ENCODE results near the gene DDRGK1. TPM values are rescaled to one million over a fixed set of nuclear protein-coding genes. Genes with fewer than 3 reads are reported as not detected.
"Not testable (repeated sequence)": the region's sequence is repeated elsewhere in the genome, so short reads cannot be mapped to it uniquely, and the experiment has no call there.

DDRGK1 gene
- polyA plus RNA-seq, 2 of the 4 experiments (the other 2 are of a cell fraction), result 87.4 to 120 TPM

DNA sequence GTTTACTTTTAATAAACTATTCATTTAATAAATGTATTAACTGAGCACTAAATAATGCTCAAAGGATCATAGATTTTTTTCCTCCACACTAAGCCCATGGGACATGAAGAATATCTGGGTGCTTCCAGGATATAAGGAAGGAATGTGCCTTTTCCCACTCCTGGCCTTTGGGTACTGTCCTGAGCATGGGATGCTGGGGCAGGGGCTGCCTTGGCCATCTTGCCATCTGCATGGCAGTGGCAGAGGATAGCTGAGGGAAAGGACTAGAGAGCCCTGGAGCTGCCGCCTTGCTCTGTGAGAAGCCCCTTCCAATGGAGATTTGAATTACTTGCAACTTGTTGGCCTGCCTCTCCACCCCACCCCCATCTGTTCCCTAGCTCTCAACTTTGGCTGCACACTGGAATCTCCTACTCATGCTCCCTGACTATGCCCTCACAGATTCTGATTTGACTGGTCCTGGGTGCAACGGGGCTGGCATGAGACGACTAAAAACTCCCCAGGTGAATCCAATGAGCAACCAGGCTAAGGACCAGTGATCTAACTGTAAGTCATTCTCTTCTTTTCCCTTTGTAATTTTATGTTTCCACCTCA is 15.6 kb downstream of the DDRGK1 start:
- no peaks in the 10 kb centered on the region for H3K4me1 ChIP-seq
- H3K4me3 ChIP-seq, result no peak overlapping the region
- FAIRE-seq (no peak), DNase-seq (ENCODE audit: low read depth in 1 of 2, low spot score in 1 of 2) (no peak), ATAC-seq (no peak)
- TF ChIP-seq, protein P1, sequence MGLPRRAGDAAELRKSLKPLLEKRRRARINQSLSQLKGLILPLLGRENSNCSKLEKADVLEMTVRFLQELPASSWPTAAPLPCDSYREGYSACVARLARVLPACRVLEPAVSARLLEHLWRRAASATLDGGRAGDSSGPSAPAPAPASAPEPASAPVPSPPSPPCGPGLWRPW (IDR thresholded peaks at IDR 0.05), result no peak
- TF ChIP-seq JUNB (IDR thresholded peaks at IDR 0.05) (no peak), HMGXB4 (CRISPR knock-in tag; IDR thresholded peaks at IDR 0.05; ENCODE audit: borderline replicate concordance) (no peak), HDAC2 (IDR thresholded peaks at IDR 0.05) (no peak), HOXA7 (CRISPR knock-in tag; IDR thresholded peaks at IDR 0.05) (no peak), POLR2A (IDR thresholded peaks at IDR 0.05; ENCODE audit: low read length) (no peak), HOXB5 (CRISPR knock-in tag; IDR thresholded peaks at IDR 0.05) (no peak), RNF2 (IDR thresholded peaks at IDR 0.05; ENCODE audit: borderline replicate concordance, low read depth) (no peak), BHLHE40 (IDR thresholded peaks at IDR 0.05; ENCODE audit: low read depth, low read length) (no peak), RARB (CRISPR knock-in tag; IDR thresholded peaks at IDR 0.05) (no peak), FOSL2 (IDR thresholded peaks at IDR 0.05) (no peak), FOSL2 (CRISPR knock-in tag; IDR thresholded peaks at IDR 0.05) (no peak), NFE2L2 (conservative IDR thresholded peaks at IDR 0.05; ENCODE audit: low read length) (no peak), EP300 (IDR thresholded peaks at IDR 0.05) (no peak), CBX2 (IDR thresholded peaks at IDR 0.05; ENCODE audit: borderline replicate concordance, low read depth) (no peak), SREBF2 (IDR thresholded peaks at IDR 0.05) (no peak), MAZ (IDR thresholded peaks at IDR 0.05; ENCODE audit: borderline replicate concordance, low read depth, low read length) (no peak), ZNF302 (CRISPR knock-in tag; IDR thresholded peaks at IDR 0.05) (no peak), POLR2AphosphoS2 (conservative IDR thresholded peaks at IDR 0.05; ENCODE audit: low read length) (no peak), GATA3 (IDR thresholded peaks at IDR 0.05; ENCODE audit: borderline replicate concordance) (no peak)
- no peaks in the 10 kb centered on the region for H3K9me3 ChIP-seq
- no peak overlapping the region for H3K27ac ChIP-seq
- H3K4me2 ChIP-seq, result no peak overlapping the region
- 95% methylated on average over 3 of the region's 3 CpGs for WGBS (ENCODE audit: missing lambda C conversion rate)
- POLR2A ChIA-PET, result interaction anchor here (0.6 kb wide), 1 partner anchor 9 kb away, joined by 5 read pairs; no protein-coding TSS in a partner anchor
- CTCF ChIA-PET, result interaction anchor here (0.6 to 1.0 kb wide), 2 partner anchors 115 to 1007 kb away, joined by 4 read pairs; no protein-coding TSS in a partner anchor

GRCh38 chr20:3187861-3188260 is 16.6 kb downstream of the DDRGK1 start:
- CTCF ChIA-PET, result interaction anchor here (1.0 to 1.5 kb wide), 4 partner anchors 17 to 562 kb away, joined by 3 read pairs; no protein-coding TSS in a partner anchor
- WGBS (ENCODE audit: missing lambda C conversion rate), result 92% methylated on average over 9 of the region's 9 CpGs
- H3K4me1 ChIP-seq; H3K4me3 ChIP-seq; H3K9me3 ChIP-seq; ATAC-seq; FAIRE-seq; H3K27ac ChIP-seq; H3K4me2 ChIP-seq; DNase-seq (ENCODE audit: low read depth in 1 of 2, low spot score in 1 of 2): not testable (repeated sequence)
- TF ChIP-seq CEBPB (IDR thresholded peaks at IDR 0.05), result 0 out of 4 replicates have a peak, but pooled peaks of 1 of the 2 experiments have one; percentile 12
- POLR2A ChIA-PET, result interaction anchor here (0.5 kb wide), 1 partner anchor 428 kb away, joined by 6 read pairs; no protein-coding TSS in a partner anchor

GRCh38 chr20:3183896-3184612 is 20.4 kb downstream of the DDRGK1 start:
- POLR2A ChIA-PET, result interaction anchor here (0.6 kb wide), 1 partner anchor 13 kb away, joined by 3 read pairs; no protein-coding TSS in a partner anchor
- Histone ChIP-seq H3K4me2 (no peak overlapping the region), H3K4me1 (no peaks in the 10 kb centered on the region), H3K4me3 (no peak overlapping the region), H3K27ac (no peak overlapping the region), H3K9me3 (no peaks in the 10 kb centered on the region)
- DNase-seq (ENCODE audit: low read depth in 1 of 2, low spot score in 1 of 2) (no peak), ATAC-seq (peak; percentile 39 to 49; a peak in 5 of 6 replicates), FAIRE-seq (peak; percentile 96)
- CTCF ChIA-PET, result interaction anchor here (0.6 to 1.7 kb wide), 5 partner anchors 8 to 493 kb away, joined by 3 to 4 read pairs (median 3); no protein-coding TSS in a partner anchor
- TF ChIP-seq JUN (IDR thresholded peaks at IDR 0.05) (no peak), ATOH8 (CRISPR knock-in tag; IDR thresholded peaks at IDR 0.05; ENCODE audit: low read depth) (no peak), GATA3 (IDR thresholded peaks at IDR 0.05; ENCODE audit: borderline replicate concordance) (no peak), RCOR1 (IDR thresholded peaks at IDR 0.05; ENCODE audit: low read depth, low read length) (no peak), NR3C1 (IDR thresholded peaks at IDR 0.05) (no peak), HOXB13 (CRISPR knock-in tag; IDR thresholded peaks at IDR 0.05; ENCODE audit: low read depth) (no peak), KDM1A (IDR thresholded peaks at IDR 0.05; ENCODE audit: low read depth) (no peak), TP53 (CRISPR knock-in tag; IDR thresholded peaks at IDR 0.05) (no peak), CHD2 (IDR thresholded peaks at IDR 0.05; ENCODE audit: low read length, partially characterized antibody) (no peak), EP300 (IDR thresholded peaks at IDR 0.05) (no peak), MAX (IDR thresholded peaks at IDR 0.05) (no peak)
- 89% methylated on average over 3 of the region's 3 CpGs for WGBS (ENCODE audit: missing lambda C conversion rate)

GRCh38 chr20:3182429-3182828 is 22.1 kb downstream of the DDRGK1 start:
- H3K4me3 ChIP-seq; FAIRE-seq; H3K27ac ChIP-seq; H3K9me3 ChIP-seq; H3K4me2 ChIP-seq; H3K4me1 ChIP-seq; ATAC-seq; DNase-seq (ENCODE audit: low read depth in 1 of 2, low spot score in 1 of 2): not testable (repeated sequence)
- ChIA-PET POLR2A (interaction anchor here (0.7 kb wide), 1 partner anchor 203 kb away, joined by 5 read pairs; no protein-coding TSS in a partner anchor), CTCF (interaction anchor here (0.6 kb wide), 1 partner anchor 27 kb away, joined by 3 read pairs; the partner anchor contains the start of gene ITPA)
- 96% methylated on average over 5 of the region's 5 CpGs for WGBS (ENCODE audit: missing lambda C conversion rate)
